Fibroblast of lung (primary cell): ENCODE measurements around the gene CLIC3.
"Not testable (repeated sequence)": the region's sequence is repeated elsewhere in the genome, so short reads cannot be mapped to it uniquely, and the experiment has no call there.

Experiments used
- EZH2 ChIP-seq: IDR thresholded peaks from 2 replicates; pipeline ENCODE4 v1.5.1; 2012; ENCODE audit warnings: low read length, control low read depth, mild to moderate bottlenecking; ENCODE audit errors: missing control alignments
- TF ChIP-seq, protein P1 (sequence below), 2 donors: IDR thresholded peaks in 1 of 2; conservative IDR thresholded peaks in 1 of 2; 1 replicate in 1 of 2; 2 replicates in 1 of 2; pipeline ENCODE4 v1.5.1; 2011 to 2012; ENCODE audit warnings: low read length in 2 of 2, control low read depth in 1 of 2, inconsistent platforms in 1 of 2, low read depth in 1 of 2, mild to moderate bottlenecking in 1 of 2

- TF ChIP-seq, protein P1, sequence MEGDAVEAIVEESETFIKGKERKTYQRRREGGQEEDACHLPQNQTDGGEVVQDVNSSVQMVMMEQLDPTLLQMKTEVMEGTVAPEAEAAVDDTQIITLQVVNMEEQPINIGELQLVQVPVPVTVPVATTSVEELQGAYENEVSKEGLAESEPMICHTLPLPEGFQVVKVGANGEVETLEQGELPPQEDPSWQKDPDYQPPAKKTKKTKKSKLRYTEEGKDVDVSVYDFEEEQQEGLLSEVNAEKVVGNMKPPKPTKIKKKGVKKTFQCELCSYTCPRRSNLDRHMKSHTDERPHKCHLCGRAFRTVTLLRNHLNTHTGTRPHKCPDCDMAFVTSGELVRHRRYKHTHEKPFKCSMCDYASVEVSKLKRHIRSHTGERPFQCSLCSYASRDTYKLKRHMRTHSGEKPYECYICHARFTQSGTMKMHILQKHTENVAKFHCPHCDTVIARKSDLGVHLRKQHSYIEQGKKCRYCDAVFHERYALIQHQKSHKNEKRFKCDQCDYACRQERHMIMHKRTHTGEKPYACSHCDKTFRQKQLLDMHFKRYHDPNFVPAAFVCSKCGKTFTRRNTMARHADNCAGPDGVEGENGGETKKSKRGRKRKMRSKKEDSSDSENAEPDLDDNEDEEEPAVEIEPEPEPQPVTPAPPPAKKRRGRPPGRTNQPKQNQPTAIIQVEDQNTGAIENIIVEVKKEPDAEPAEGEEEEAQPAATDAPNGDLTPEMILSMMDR (conservative IDR thresholded peaks at IDR 0.05 in 1 of 2, IDR thresholded peaks at IDR 0.05 in 1 of 2; ENCODE audit: low read depth in 1 of 2, low read length in 2 of 2) = not testable (repeated sequence)
- TF ChIP-seq EZH2 = not testable (repeated sequence)
Observed at GRCh38 chr9:137033481-137033880, 37.1 kb upstream of the CLIC3 start.
